WI38 (cell line): ENCODE results near the gene DCLRE1B.

Experiments used
- H3K4me3 ChIP-seq: 2 replicates; pipeline ENCODE4 v1.5.1; 2011; ENCODE audit warnings: low read depth, mild to moderate bottlenecking, control low read depth, low read length
- CTCF ChIP-seq: IDR thresholded peaks from 2 replicates; pipeline ENCODE4 v1.5.1; 2012; ENCODE audit warnings: low read depth, mild to moderate bottlenecking, control low read depth, low read length

Gene DCLRE1B

GRCh38 chr1:113913887-113914664 lies 8.9 kb downstream of the DCLRE1B start:
- H3K4me3 ChIP-seq = no peak overlapping the region
- no peak for TF ChIP-seq CTCF

GRCh38 chr1:113916974-113917373 lies 11.8 kb downstream of the DCLRE1B start:
- TF ChIP-seq CTCF = no peak
- H3K4me3 ChIP-seq = no peak overlapping the region

GRCh38 chr1:113917400-113918082 lies 12.4 kb downstream of the DCLRE1B start:
- H3K4me3 ChIP-seq = no peak overlapping the region
- TF ChIP-seq CTCF = no peak

GRCh38 chr1:113918243-113918642 lies 13.1 kb downstream of the DCLRE1B start:
- no peak overlapping the region for H3K4me3 ChIP-seq
- no peak for TF ChIP-seq CTCF

GRCh38 chr1:113922957-113923356 lies 17.8 kb downstream of the DCLRE1B start:
- TF ChIP-seq CTCF = no peak
- H3K4me3 ChIP-seq = no peak overlapping the region

- TF ChIP-seq CTCF = no peak
- no peak overlapping the region for H3K4me3 ChIP-seq
Measured at GRCh38 chr1:113924473-113924872, 19.3 kb downstream of the DCLRE1B start.

GRCh38 chr1:113928187-113928930 lies 23.2 kb downstream of the DCLRE1B start:
- peak overlapping the region; percentile 99 for H3K4me3 ChIP-seq
- TF ChIP-seq CTCF = no peak
